HG03521 (cell line): Measurements from ENCODE around the gene DRC7.
"Not testable (repeated sequence)": the region's sequence is repeated elsewhere in the genome, so short reads cannot be mapped to it uniquely, and the experiment has no call there.

Experiments
- ATAC-seq: cut with Tn5 transposase; IDR thresholded peaks from one replicate; pipeline ENCODE4 v1.9.1; 2021; ENCODE audit warnings: mild to moderate bottlenecking, moderate library complexity; ENCODE audit not compliant: unreplicated experiment

The DRC7 gene

DNA sequence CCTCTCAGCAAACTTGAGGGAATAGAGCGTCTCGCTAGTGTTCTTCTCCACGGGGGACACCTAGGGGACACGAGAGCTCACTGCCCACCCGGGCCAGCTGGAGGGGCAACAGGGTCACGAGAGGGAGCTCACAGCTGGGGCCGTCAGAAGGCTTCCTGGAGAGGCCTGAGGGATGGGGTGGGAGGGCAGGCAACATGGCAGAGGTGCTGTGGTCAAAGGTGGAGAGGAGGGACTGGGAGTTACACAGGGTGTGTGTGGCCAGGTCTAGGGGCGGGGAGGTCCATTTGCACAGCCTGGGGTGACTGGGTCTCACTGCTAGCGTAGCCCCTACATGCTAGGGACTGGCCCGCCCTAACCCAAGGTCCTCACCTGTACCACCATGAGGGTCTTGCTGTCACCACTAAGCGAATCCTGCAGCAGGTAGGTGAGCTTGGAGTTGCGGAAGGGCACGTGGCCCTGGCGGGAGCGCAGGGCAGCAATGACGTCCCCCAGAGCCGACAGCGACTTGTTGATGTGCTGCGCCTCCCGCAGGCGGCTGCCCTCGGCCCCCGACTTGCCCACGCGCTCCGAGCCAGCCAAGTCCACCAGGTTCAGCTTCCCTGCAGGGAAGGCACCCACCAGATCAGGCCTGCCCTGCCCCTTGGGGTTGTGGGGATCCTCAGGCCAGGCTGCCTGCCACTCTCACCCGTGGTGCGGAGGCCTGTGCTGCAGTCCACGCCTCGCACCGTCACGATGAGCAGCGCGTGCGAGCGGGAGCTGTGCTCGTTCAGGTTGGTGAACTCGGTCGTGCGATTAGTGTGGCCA lies 66.0 kb downstream of the DRC7 start:
- no peak for ATAC-seq

DNA sequence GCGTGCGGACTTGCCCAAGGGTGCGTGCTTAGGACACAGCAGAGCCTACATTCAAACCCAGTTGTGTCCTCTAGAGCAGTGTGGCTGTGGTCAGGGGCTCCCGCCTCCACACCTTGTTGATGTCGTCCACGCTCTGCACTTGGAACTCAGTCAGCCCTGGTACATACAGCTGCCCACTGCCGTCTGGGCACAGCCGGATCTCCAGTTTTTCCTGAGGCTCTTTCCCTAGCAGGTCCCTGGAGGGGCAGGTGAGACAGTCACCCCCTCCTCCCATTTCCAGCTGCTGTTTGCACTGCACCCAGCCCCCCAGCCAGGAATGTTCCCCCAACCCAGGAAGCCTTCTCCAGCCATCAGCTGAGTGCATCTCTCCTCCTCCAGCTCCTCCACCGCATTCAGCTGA lies 66.7 kb downstream of the DRC7 start:
- ATAC-seq, result no peak

DNA sequence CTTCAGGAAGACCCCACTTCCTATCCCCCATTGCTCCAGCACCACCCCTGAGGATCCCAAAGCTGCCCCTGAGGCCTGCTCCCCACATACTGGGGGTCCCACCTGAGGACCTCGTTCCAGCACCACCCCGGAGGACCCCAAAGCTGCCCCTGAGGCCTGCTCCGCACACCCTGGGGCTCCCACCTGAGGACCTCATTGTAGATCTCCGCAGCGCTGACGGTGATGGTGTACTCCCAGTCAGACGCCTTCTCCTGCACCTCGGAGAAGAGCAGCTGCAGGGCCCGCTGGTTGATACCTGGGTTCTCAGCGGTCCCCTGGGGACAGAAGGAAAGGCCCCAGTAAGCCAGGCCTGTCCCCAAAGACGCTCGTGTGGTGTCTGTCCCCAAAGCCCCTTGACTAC lies 67.4 kb downstream of the DRC7 start:
- no peak for ATAC-seq

DNA sequence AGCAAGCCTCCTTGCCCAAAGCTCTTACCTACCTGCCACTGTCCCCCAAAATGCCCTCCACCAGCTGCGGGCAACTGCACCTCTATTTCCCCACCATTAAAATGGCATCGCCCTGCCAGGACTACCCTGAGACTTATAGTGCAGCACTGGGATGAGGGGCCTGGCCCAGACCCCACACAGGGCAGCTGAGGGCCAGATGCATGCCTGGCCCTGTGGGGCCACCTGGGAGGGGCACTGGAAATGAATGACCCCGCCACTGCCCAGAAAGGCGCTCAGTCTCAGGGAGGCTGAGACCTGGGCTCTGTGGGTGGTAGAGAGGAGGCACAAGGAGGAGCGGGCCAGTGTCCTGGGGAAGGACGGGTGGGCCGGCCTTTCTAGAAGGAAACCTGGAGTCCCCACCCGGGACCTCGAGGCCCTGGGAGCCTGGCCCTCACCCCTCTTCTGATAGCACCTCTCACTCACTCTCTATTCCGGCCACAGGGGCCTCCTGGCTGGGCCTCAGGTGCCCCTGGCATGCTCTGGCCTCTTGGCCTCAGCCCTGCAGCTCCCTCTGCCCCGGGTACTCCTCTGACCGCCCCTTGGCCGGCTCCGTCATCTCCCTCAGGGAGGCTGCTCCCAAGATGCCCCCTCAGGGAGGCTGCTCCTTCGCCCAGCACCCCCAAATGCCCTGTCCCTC lies 67.9 kb downstream of the DRC7 start:
- ATAC-seq, result no peak

DNA sequence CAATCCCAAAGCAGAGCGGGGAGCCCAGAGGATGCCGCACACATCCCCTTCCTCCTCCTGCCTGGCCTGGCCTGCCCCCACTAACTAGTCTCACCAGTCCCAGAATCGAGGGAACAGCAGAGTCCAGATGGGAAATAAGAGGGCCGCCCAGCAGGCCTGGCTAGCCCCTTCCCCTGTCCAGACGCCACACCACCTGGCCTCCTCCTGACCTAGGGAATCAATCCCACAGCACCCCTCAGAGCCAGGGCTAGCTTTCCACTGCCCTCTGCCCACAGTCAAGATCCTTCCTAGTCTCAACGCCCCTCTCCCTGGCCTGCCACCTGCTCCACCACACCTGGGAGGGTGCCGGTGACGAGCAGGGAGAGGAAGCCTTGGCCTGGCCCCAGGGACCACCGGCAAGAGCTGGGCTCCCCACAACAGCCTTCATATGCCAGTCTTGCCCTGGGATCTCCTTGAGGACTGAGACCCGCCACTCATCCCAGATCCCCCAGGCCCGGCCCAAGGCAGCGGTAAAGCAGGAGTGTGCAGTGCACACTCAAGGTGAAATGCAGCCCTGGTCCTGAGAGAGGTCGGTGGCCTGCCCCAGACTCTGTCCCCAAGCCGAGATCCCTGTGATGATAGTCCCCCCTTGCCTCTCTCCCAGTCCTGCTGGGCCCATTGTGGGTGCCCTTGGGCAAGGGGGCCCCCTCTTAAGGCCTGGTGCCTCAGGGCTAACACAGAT lies 68.8 kb downstream of the DRC7 start:
- ATAC-seq, result no peak

DNA sequence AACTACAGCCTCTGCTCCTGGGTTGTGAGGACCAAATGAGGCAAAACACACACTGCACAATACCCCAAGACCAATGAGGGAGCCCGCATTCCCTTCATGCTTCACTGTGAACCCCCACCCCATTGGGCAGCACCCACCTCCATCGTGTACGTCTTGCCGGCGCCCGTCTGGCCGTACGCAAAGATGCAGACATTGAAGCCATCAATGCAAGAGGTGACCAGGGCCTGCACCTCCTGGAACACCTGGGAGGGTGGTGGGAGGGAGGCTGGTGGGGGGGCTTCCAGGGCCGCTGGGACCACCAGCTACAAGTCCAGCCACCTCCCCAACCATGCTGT lies 69.4 kb downstream of the DRC7 start:
- no peak for ATAC-seq

DNA sequence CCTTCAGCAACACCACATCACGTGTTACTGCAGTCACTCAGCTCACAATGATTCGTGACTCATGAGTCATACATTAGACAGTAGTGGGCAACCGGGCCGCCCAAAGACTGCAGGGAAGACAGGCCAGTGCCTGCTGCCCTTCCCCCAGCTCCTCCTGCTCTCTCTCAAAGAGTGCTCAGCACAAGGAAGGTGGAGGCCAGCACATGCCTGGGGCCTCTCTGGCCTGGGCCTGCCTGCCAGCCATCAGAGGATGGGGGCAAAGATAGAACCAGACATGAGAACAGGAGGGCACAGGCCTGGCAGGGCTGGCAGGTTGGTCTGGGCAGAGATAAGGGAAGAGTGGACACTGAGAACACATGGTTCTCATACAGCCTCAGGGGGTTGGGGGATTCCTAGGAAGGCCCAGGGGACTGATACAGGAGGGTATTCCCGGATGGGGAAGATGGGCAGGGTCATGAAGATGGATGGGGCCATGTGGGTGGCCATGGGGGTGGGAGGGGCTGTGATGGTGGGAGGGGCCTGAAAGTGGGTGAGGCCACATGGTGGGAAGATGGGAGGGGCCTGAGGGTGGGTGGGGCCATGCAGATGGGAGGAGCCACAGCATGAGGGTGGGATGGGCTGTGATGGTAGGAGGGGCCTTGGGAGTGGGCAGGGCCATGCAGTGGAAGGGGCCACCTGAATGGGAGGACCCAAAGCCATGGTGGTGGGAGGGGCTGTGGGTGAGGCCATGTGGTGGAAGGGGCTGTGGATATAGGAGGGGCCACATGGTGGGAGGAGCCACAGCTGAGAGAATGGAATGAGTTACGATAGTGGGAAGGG lies 69.9 kb downstream of the DRC7 start:
- no peak for ATAC-seq

DNA sequence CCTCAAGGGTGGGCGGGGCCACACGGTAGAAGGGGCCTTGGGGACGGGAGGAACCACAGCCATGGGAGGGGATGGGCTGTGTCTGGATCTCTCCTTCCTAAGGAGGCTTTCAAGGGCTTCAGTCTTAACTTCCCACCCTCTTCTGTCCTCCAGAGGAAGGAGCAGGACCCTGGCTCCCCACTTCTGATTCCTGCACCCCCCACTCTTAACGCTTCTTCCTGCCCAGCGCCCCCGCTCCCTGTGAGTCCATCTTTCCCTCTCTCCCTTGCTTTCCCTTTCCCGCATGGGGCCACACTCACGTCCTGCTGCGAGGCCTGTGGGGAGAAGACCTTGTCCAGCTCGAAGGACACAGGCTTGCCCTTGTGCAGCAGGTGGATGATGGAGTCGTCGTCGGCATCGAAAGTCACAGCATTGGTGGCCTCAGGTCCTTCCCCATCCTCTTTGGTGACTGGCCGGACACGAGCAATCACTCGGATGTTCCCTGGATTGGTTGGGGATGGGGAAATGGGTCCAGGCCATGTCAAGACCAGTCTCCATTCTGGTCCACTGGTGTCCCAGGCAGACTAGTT lies 70.6 kb downstream of the DRC7 start:
- ATAC-seq, result no peak

DNA sequence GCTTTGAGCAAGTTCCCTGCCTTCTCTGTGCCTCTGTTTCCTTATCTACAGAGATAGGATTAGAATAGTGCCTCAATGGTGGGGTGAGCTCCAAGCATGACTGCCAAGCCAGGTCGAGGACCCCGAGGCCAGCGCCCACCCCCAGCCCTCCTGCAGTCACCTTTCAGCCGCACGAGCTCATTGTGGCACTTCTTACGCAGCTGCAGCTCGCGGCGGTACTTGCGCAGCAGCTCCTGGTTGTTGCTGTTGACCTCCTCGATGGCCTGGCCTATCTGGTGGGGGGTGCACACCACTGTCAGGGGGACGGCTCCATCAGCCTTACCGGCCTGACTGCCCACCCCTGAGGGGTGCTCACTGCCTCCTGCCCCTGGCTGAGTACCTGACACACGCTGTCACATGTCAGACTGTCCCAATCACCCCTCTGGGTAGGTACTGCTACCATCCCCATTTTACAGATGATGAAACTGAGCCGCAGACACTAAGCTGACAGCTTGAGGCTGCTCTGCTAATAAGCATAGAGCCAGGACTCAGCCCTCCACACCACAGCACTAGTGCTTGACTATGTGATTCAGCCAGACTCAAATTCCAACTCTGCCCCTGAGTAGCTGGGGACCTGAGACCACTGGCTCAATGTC lies 72.2 kb downstream of the DRC7 start:
- ATAC-seq, result no peak

DNA sequence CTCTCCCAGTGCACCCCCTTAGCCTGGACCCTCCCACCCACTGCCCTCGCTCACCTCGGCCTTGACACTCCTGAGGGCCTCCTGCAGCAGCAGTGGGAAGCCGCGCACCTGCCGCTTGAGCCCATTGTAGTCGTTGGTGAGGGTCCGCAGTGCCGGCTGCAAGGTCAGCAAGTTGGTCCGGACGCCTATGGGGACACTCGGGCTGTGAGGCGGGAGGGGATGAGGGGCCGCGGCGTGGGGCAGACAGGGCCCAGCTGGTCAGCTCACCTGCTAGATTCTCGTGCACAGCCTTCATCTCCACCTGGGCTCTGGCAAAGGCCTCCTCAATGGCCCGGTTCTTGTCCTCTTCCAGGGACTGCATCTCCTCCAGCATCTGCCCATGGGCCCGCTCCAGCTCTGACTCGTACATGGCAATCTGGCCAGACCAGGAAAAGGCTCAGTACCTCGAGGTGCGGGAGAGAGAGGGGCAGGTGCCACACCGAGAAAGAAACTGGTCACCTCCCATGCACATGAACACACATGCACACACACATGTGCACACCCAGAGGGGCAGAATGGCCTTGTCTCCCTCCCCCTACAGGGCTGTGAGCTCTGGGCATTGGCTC lies 75.0 kb downstream of the DRC7 start:
- no peak for ATAC-seq

DNA sequence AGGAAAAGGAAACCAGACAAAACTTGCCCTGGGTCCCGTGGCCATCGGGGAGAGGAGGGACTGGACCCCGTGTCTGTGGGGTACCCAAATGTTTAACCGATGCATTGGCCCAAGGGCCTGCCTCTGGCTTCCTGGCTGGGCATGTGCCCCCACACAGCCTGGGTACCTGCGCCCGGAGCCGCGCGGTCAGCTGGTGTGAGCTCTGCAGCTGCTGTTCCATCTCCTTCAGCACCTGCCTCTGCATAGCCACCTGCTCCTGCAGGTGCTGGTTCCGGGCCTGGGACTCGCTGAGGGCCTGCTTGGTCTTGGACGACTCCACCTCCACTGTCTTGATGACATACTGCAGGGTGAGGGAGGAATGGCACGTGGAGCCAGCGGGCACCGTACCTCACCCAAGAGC lies 75.8 kb downstream of the DRC7 start:
- ATAC-seq, result no peak

DNA sequence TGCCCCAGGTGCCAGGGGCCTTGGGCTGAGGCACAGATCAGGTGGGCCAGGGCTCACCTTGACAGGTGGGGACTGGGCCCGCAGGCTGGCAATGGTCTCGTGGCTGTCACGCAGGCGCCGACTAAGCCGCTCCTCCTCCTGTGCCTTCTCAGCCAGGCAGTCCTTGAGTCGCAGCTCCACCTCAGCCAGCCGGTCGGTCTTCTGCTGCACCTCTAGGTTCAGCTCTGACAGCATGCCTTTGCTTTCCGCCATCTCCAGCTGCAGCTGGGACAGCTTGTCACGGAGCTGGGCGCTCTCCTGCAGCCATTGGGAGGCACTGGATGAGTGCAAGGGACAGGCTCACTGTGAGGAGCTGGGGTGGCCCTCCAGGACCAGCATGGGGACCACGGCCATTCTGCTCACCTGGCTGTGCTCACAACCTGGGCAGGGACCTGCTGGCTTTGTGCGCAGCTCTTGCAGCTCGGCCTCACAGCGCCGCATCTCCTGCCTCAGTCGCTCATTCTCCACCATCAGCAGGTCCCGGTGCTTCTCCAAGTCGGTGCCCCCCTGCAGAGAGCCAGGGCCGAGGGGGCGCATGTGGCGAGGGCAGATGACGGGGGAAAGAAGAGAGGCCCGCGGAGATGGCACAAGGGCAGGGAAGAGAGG lies 76.7 kb downstream of the DRC7 start:
- no peak for ATAC-seq

DNA sequence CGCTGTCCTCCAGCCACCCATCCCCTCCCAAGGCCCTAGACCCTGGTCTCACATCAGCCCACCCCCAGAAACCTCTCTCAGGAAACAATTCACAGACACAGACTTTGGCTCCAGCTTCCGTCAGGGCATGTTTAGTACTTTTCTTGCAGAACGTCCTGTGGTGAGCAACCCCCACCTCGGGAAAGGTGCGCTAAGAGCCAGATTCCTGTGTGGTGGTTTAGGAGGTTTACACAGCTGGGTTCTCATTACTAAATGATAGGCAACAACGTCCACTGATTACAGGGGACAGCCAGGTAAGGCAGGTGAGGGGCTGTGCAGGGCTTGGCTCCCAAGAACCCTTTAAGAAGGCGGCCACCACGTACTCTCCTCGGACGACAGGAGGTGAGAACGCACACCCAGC lies 78.4 kb downstream of the DRC7 start:
- ATAC-seq, result no peak

DNA sequence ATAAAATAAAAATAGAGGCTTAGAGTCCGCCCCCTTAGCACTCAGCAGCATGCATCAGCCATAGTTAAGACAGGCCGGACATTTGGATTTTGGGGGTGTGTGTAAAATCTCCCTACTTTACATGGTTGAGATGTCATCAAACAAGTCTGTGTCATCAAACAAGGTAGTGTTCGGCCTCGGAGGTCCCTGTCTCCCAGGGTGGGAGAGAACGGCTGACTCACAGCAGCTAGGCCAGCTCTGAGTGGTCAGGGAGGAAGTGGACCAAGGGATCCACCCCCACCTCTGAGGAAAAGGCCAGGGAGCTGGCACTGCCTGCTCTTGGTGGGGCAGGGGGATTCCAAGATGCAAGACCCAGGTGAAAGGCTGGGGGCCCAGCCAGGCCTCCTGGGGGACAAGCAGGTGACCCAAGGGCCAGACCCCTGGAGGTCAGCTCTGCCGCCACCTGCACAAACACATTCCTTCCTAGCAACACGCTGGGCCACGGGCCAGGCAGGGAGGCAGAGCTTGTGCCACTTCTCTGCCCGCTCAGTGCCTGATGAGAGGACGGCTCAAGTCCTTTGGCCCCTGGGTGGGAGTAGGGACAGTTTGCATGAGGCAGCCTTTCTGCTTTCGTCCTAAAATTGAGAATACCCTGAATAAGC lies 79.2 kb downstream of the DRC7 start:
- ATAC-seq, result no peak

DNA sequence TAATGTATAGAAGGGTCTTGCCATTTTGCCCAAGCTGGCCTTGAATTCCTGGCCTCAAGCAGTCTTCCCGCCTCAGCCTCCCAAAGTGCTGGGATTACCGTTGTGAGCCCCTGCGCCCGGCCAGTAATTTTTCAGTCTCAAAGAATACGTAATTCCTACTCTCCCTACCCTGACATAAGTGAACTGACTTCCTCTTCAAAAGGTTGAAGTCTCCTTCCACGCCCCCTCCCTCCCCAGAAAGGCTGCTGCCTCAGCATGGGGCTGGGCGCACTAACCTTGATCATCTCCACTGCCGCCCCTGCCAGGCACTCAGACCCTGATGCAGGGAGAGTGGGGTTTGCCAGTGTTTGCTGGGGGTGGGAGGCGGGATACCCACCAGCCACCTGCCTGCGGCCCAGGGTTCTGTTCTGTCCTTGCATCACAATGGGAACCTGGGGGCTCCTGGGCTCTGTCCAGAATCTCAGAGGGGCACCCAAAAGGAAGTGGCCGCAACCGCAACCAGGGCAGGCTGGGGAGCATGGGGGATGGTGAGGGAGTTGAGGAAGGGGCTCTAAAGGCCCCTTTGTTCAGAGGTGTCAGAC lies 80.2 kb downstream of the DRC7 start:
- no peak for ATAC-seq

DNA sequence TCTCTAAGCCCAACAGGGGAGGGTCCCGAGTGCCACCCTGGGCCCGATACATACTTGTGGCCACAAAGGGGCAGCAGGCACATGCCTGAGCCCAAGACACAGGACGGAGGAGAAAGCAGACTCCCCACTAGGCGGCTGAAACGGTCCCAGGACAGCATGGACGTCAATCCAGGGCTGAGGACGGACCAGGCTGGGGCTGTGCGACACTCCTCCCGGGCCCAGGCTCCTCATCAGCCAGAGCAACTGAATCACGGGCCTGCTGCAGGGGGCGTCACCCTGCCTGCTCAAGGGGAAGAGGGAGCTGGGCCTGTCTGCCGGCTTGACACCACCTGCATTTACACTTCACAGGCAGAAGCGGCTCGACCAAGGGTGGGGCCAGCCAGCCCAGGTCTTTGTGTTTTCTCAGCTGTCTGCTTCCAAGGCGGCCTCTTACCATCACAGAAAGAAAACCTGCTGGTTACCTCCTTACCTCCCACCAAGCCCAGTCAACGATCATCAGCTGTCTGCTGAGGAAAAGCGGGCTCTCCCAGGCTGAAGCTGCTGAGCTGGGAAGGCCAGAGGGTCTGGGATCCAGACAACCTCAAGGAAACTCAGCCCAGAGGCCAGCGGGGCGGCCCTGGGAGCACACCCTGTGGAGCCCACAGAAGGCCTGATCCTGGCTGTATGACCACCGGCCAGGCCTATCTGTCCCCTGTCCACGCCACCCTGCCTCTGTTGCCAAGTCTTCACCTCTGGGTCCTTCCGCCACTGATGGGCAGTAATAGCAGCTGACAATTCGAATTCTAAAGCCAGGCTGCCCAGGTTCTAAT lies 81.3 kb downstream of the DRC7 start:
- no peak for ATAC-seq

DNA sequence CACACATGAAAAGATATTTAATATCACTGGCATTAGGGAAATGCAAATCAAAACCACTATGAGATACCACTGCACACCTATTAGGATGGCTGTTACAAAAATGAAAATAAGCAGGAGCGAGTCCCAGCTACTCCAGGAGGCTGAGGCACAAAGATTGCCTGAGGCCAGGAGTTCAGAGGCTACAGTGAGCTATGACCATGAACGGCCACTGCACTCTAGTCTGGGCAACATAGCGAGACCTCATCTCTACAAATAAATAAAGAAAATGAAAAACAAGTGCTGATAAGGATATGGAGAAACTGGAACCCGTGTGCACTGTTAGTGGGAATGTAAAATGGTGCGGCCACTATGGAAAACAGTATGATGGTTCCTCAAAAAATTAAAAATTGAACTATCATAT lies 84.1 kb downstream of the DRC7 start:
- ATAC-seq, result no peak

DNA sequence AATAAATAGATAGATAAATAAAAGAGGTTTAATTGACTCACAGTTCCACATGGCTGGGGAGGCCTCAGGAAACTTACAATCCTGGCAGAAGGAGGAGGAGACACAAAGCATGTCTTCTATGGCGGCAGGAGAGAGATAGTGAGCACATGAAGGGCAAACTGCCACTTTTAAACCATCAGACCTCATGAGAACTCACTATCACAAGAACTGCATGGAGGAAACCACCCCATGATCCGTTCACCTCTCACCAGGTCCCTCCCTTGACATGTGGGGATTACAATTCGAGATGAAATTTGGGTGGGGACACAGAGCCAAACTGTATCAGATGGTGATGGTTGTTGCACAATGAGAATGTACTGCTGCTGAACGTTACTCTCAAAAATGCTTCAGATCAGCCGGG lies 85.2 kb downstream of the DRC7 start:
- not testable (repeated sequence) for ATAC-seq
